Tibial nerve (tissue), 4 donors: Measurements from ENCODE around the gene APOBEC3H.
"Not testable (repeated sequence)": the region's sequence is repeated elsewhere in the genome, so short reads cannot be mapped to it uniquely, and the experiment has no call there.

ENCODE experiments used
- CTCF ChIP-seq, 5 experiments: fragments of 200-600 bp in 3 of 5; fragments of 450-650 bp in 2 of 5; sonication (generic) in 3 of 5; IDR thresholded peaks; one replicate each; pipeline ENCODE4 v1.5.1; 2016 to 2019; ENCODE audit warnings: antibody characterized with exemption in 5 of 5, mild to moderate bottlenecking in 3 of 5, moderate library complexity in 2 of 5
- EP300 ChIP-seq, 2 donors: sonication (generic); formaldehyde crosslinking; IDR thresholded peaks; one replicate each; pipeline ENCODE4 v1.6.1; 2017; ENCODE audit warnings: antibody characterized with exemption in 2 of 2, mild to moderate bottlenecking in 1 of 2
- POLR2A ChIP-seq, 2 donors: fragments of 450-650 bp; IDR thresholded peaks; one replicate each; pipeline ENCODE4 v1.6.1; 2017; ENCODE audit warnings: antibody characterized with exemption in 2 of 2, mild to moderate bottlenecking in 2 of 2, moderate library complexity in 2 of 2

GRCh38 chr22:39049486-39049885 is 47.6 kb upstream of the APOBEC3H start:
- not testable (repeated sequence) for TF ChIP-seq CTCF, POLR2A, EP300 (IDR thresholded peaks at IDR 0.05)
